ENCODE measurements around the gene EYA3. TPM values are rescaled to one million over a fixed set of nuclear protein-coding genes. Genes with fewer than 3 reads are reported as not detected.

EYA3 gene
- polyA plus RNA-seq, 6 donors from 2014 or later = 5.2 to 26.3 (median 7.6) TPM

GRCh38 chr1:28126783-28127490, 38.5 kb upstream of the EYA3 start:
- H3K4me3 Mint-ChIP-seq = peak overlapping the region in 5 of 8 donors; percentile 25 to 57 (median 43)
- DNase-seq (peak; percentile 21), ATAC-seq (ENCODE audit: low read depth in 2 of 2) (peak; percentile 72 to 75)
- H3K4me1 Mint-ChIP-seq = peaks cover 25 to 46% (median 42%) of the 10 kb centered on the region in 3 donors
- H3K36me3 Mint-ChIP-seq = no peaks in the 10 kb centered on the region
- peak overlapping the region in 3 of 6 donors; percentile 10 to 84 (median 24) for H3K27ac Mint-ChIP-seq
- no peaks in the 10 kb centered on the region for H3K27me3 Mint-ChIP-seq
- no peaks in the 10 kb centered on the region for H3K9me3 Mint-ChIP-seq

GRCh38 chr1:28126212-28126611, 37.8 kb upstream of the EYA3 start:
- DNase-seq = no peak
- Mint-ChIP-seq H3K27me3 (no peaks in the 10 kb centered on the region), H3K36me3 (no peaks in the 10 kb centered on the region), H3K27ac (peak overlapping the region in 3 of 6 donors; percentile 24 to 71 (median 36)), H3K9me3 (no peaks in the 10 kb centered on the region), H3K4me1 (peaks cover 25 to 43% (median 38%) of the 10 kb centered on the region in 3 donors), H3K4me3 (peak overlapping the region in 5 of 8 donors; percentile 1 to 47 (median 37))
- ATAC-seq (ENCODE audit: low read depth in 2 of 2) = no peak

GRCh38 chr1:28123461-28123961, 35.1 kb upstream of the EYA3 start:
- no peak overlapping the region for H3K4me3 Mint-ChIP-seq
- ATAC-seq (ENCODE audit: low read depth in 2 of 2) (no peak), DNase-seq (no peak)
- H3K27ac Mint-ChIP-seq = no peak overlapping the region
- H3K27me3 Mint-ChIP-seq = no peaks in the 10 kb centered on the region
- H3K36me3 Mint-ChIP-seq = no peaks in the 10 kb centered on the region
- peaks cover 25 to 41% (median 38%) of the 10 kb centered on the region in 3 donors for H3K4me1 Mint-ChIP-seq
- no peaks in the 10 kb centered on the region for H3K9me3 Mint-ChIP-seq

GRCh38 chr1:28122183-28122582, 33.8 kb upstream of the EYA3 start:
- DNase-seq (no peak), ATAC-seq (ENCODE audit: low read depth in 2 of 2) (no peak)
- Mint-ChIP-seq H3K4me3 (no peak overlapping the region), H3K9me3 (no peaks in the 10 kb centered on the region), H3K27me3 (no peaks in the 10 kb centered on the region), H3K4me1 (peaks cover 15 to 28% (median 25%) of the 10 kb centered on the region in 3 donors), H3K27ac (no peak overlapping the region), H3K36me3 (no peaks in the 10 kb centered on the region)

GRCh38 chr1:28119556-28119955, 31.1 kb upstream of the EYA3 start:
- no peaks in the 10 kb centered on the region for H3K36me3 Mint-ChIP-seq
- peak overlapping the region in 1 of 6 donors; percentile 71 for H3K27ac Mint-ChIP-seq
- no peaks in the 10 kb centered on the region for H3K9me3 Mint-ChIP-seq
- no peaks in the 10 kb centered on the region for H3K27me3 Mint-ChIP-seq
- peaks cover 10 to 17% (median 16%) of the 10 kb centered on the region in 3 donors for H3K4me1 Mint-ChIP-seq
- ATAC-seq (ENCODE audit: low read depth in 2 of 2) = no peak
- no peak for DNase-seq
- H3K4me3 Mint-ChIP-seq = no peak overlapping the region

- no peaks in the 10 kb centered on the region for H3K27me3 Mint-ChIP-seq
These were observed 30.4 kb upstream of the EYA3 start for GRCh38 chr1:28118640-28119307.

GRCh38 chr1:28115267-28115666, 26.9 kb upstream of the EYA3 start:
- Mint-ChIP-seq H3K9me3 (peaks cover 0 to 4% (median 0%) of the 10 kb centered on the region in 7 donors), H3K27me3 (no peaks in the 10 kb centered on the region), H3K27ac (peak overlapping the region in 2 of 6 donors; percentile 60 to 62), H3K4me3 (no peak overlapping the region), H3K36me3 (no peaks in the 10 kb centered on the region), H3K4me1 (peaks cover 16 to 23% (median 19%) of the 10 kb centered on the region in 3 donors)
- DNase-seq = peak; percentile 9
- peak; percentile 23 to 34 for ATAC-seq (ENCODE audit: low read depth in 2 of 2)

More at GRCh38 chr1:28118640-28119307, 30.4 kb upstream of the EYA3 start:
- peaks cover 10 to 16% (median 16%) of the 10 kb centered on the region in 3 donors for H3K4me1 Mint-ChIP-seq
- DNase-seq = no peak
- no peaks in the 10 kb centered on the region for H3K9me3 Mint-ChIP-seq
- no peak for ATAC-seq (ENCODE audit: low read depth in 2 of 2)
- H3K4me3 Mint-ChIP-seq = no peak overlapping the region
- H3K27ac Mint-ChIP-seq = peak overlapping the region in 1 of 6 donors; percentile 28
- H3K36me3 Mint-ChIP-seq = no peaks in the 10 kb centered on the region

GRCh38 chr1:28114844-28115243, 26.4 kb upstream of the EYA3 start:
- peak overlapping the region in 3 of 6 donors; percentile 38 to 62 (median 60) for H3K27ac Mint-ChIP-seq
- peaks cover 0 to 4% (median 0%) of the 10 kb centered on the region in 7 donors for H3K9me3 Mint-ChIP-seq
- peaks cover 16 to 23% (median 19%) of the 10 kb centered on the region in 3 donors for H3K4me1 Mint-ChIP-seq
- ATAC-seq (ENCODE audit: low read depth in 2 of 2) = no peak
- peak overlapping the region in 1 of 8 donors; percentile 53 for H3K4me3 Mint-ChIP-seq
- H3K27me3 Mint-ChIP-seq = no peaks in the 10 kb centered on the region
- no peak for DNase-seq
- H3K36me3 Mint-ChIP-seq = no peaks in the 10 kb centered on the region

- ATAC-seq (ENCODE audit: low read depth in 2 of 2) (no peak), DNase-seq (no peak)
- Mint-ChIP-seq H3K36me3 (no peaks in the 10 kb centered on the region), H3K27me3 (no peaks in the 10 kb centered on the region), H3K9me3 (peaks cover 0 to 4% (median 0%) of the 10 kb centered on the region in 7 donors), H3K4me1 (peaks cover 16 to 20% (median 19%) of the 10 kb centered on the region in 3 donors), H3K4me3 (no peak overlapping the region), H3K27ac (peak overlapping the region in 2 of 6 donors; percentile 59 to 70)
These were observed 24.8 kb upstream of the EYA3 start for GRCh38 chr1:28113242-28113572.

GRCh38 chr1:28112388-28113241, 24.2 kb upstream of the EYA3 start:
- Mint-ChIP-seq H3K9me3 (peaks cover 0 to 4% (median 0%) of the 10 kb centered on the region in 7 donors), H3K4me3 (no peak overlapping the region), H3K36me3 (no peaks in the 10 kb centered on the region), H3K4me1 (peaks cover 16 to 20% (median 19%) of the 10 kb centered on the region in 3 donors), H3K27ac (peak overlapping the region in 5 of 6 donors; percentile 57 to 86 (median 83)), H3K27me3 (no peaks in the 10 kb centered on the region)
- ATAC-seq (ENCODE audit: low read depth in 2 of 2) (no peak), DNase-seq (no peak)

- ATAC-seq (ENCODE audit: low read depth in 2 of 2) (peak; percentile 89 to 90), DNase-seq (peak; percentile 54)
- peak overlapping the region in 3 of 8 donors; percentile 1 to 46 (median 2) for H3K4me3 Mint-ChIP-seq
- peaks cover 0 to 4% (median 0%) of the 10 kb centered on the region in 7 donors for H3K9me3 Mint-ChIP-seq
- H3K36me3 Mint-ChIP-seq = no peaks in the 10 kb centered on the region
- H3K4me1 Mint-ChIP-seq = peaks cover 16 to 20% (median 19%) of the 10 kb centered on the region in 3 donors
- peak overlapping the region; percentile 74 to 97 (median 94) for H3K27ac Mint-ChIP-seq
- H3K27me3 Mint-ChIP-seq = no peaks in the 10 kb centered on the region
These were observed 22.7 kb upstream of the EYA3 start for GRCh38 chr1:28111157-28111556.

- Mint-ChIP-seq H3K27ac (peak overlapping the region in 5 of 6 donors; percentile 32 to 84 (median 84)), H3K9me3 (peaks cover 0 to 4% (median 0%) of the 10 kb centered on the region in 7 donors), H3K36me3 (no peaks in the 10 kb centered on the region), H3K4me3 (no peak overlapping the region), H3K27me3 (peaks cover 0 to under 1% (median 0%) of the 10 kb centered on the region in 3 donors), H3K4me1 (peaks cover 16 to 20% (median 19%) of the 10 kb centered on the region in 3 donors)
- ATAC-seq (ENCODE audit: low read depth in 2 of 2) = no peak
- no peak for DNase-seq
These were observed 22.1 kb upstream of the EYA3 start for GRCh38 chr1:28110555-28110954.

GRCh38 chr1:28109639-28110038, 21.2 kb upstream of the EYA3 start:
- Mint-ChIP-seq H3K4me1 (peaks cover 10 to 14% (median 12%) of the 10 kb centered on the region in 3 donors), H3K36me3 (no peaks in the 10 kb centered on the region), H3K27ac (peak overlapping the region in 4 of 6 donors; percentile 52 to 80 (median 60)), H3K9me3 (peaks cover 0 to 4% (median 0%) of the 10 kb centered on the region in 7 donors), H3K4me3 (peak overlapping the region in 1 of 8 donors; percentile 22), H3K27me3 (peaks cover 0 to 4% (median 0%) of the 10 kb centered on the region in 3 donors)
- ATAC-seq (ENCODE audit: low read depth in 2 of 2) = no peak
- no peak for DNase-seq

Measured in naive B cell (primary cell).